Lower leg skin (tissue), 3 donors: ENCODE results near the gene TYROBP.

Experiments used
- POLR2A ChIP-seq, 2 donors: fragments of 450-650 bp; IDR thresholded peaks; one replicate each; pipeline ENCODE4 v1.6.1; 2016 to 2017; ENCODE audit warnings: antibody characterized with exemption in 2 of 2, mild to moderate bottlenecking in 1 of 2, moderate library complexity in 1 of 2
- TF ChIP-seq, protein P1 (sequence below), 3 donors: fragments of 450-650 bp; IDR thresholded peaks; one replicate each; pipeline ENCODE4 v1.5.1; 2016; ENCODE audit warnings: antibody characterized with exemption in 3 of 3, mild to moderate bottlenecking in 3 of 3, moderate library complexity in 2 of 3

DNA sequence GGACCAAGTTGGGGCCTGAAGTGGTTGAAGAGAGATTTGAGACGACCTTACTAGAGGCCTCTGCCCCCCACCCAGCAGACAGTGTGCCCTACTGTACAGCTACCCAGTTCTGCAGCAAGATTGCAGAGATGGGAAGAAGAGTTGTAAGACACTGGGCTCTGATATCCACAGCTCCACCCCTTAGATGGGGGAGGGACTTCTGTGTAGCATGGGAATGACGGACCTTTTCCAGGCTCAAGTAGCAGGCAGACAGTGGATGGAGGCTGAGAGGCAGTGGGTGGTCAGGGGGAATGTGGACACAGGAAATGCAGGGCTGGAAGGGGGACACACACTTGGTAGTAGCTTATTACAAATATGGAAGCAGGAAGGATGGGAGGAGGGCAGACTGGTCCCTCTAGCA, 41.0 kb upstream of the TYROBP start:
- TF ChIP-seq, protein P1, sequence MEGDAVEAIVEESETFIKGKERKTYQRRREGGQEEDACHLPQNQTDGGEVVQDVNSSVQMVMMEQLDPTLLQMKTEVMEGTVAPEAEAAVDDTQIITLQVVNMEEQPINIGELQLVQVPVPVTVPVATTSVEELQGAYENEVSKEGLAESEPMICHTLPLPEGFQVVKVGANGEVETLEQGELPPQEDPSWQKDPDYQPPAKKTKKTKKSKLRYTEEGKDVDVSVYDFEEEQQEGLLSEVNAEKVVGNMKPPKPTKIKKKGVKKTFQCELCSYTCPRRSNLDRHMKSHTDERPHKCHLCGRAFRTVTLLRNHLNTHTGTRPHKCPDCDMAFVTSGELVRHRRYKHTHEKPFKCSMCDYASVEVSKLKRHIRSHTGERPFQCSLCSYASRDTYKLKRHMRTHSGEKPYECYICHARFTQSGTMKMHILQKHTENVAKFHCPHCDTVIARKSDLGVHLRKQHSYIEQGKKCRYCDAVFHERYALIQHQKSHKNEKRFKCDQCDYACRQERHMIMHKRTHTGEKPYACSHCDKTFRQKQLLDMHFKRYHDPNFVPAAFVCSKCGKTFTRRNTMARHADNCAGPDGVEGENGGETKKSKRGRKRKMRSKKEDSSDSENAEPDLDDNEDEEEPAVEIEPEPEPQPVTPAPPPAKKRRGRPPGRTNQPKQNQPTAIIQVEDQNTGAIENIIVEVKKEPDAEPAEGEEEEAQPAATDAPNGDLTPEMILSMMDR (IDR thresholded peaks at IDR 0.05) = no peak
- no peak for TF ChIP-seq POLR2A (IDR thresholded peaks at IDR 0.05)
